ENCODE results near the gene RNF157. TPM values are rescaled to one million over a fixed set of nuclear protein-coding genes. Genes with fewer than 3 reads are reported as not detected.

RNF157 gene
- total and polyA plus RNA-seq, 2 of the 13 experiments (the other 11 are each of a cell fraction or from before 2014, with no cell fraction given): 0.44 to 1.5 TPM

DNA sequence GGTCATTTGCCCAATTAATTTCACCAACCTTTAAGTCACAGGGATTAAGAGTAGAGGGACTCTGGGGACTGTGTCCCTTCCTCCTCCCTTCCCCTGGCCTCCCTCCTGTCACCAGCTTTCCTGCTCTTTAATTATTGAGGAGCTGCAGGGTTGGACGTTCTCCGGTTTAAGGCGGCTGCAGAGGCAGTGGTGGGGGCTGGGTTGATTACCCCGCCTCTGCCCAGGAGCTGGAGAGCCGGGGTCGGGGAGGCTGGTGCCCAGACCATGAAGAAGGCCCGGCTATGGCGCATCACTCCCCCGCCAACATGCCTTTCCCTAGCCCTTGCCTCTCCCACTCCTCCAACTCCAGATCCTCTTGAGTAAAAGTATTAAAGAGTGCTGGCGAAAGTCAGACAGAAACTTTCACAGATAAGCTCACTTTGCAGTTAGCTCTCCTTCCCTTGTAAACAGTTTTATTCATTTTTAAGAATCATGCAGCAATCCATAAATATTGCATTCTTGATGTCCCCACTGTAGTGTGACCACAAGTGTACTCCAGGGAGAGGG, 98.2 kb downstream of the RNF157 start:
- Histone ChIP-seq H3K4me3 (replicated peaks in 1 of 3; ENCODE audit: insufficient read depth in 1 of 3, low read depth in 2 of 3, low read length in 3 of 3) (no peak overlapping the region), H3K36me3 (replicated peaks in 1 of 2; ENCODE audit: control insufficient read depth in 1 of 2, insufficient read depth in 2 of 2, low read length in 2 of 2) (no peaks in the 10 kb centered on the region), H4K20me1 (ENCODE audit: insufficient read depth, low read length) (no peaks in the 10 kb centered on the region), H3K27me3 (ENCODE audit: control insufficient read depth in 1 of 2, insufficient read depth in 2 of 2, low read length in 2 of 2) (peaks cover 3 to 31% of the 10 kb centered on the region in 2 experiments), H3K9me3 (ENCODE audit: low read length) (no peaks in the 10 kb centered on the region), H2AFZ (ENCODE audit: low read length) (no peak overlapping the region), H3K9ac (ENCODE audit: insufficient read depth, low read depth, low read length) (no peak overlapping the region), H3K79me2 (ENCODE audit: insufficient read depth, low read length) (no peaks in the 10 kb centered on the region), H3K27ac (ENCODE audit: extremely low read length, insufficient read depth, low read length) (no peak overlapping the region), H3K4me2 (ENCODE audit: low read depth, low read length) (peak overlapping the region; percentile 90), H3K4me1 (ENCODE audit: insufficient read depth, low read length) (peaks cover 79% of the 10 kb centered on the region)
- ATAC-seq (no peak), FAIRE-seq (no peak), DNase-seq (ENCODE audit: low spot score) (no peak)
- POLR2A ChIA-PET: interaction anchor here (1.4 to 1.9 kb wide), 2 partner anchors 10 to 70 kb away, joined by 3 to 11 read pairs; partner anchors contain the start of gene SRP68
- CTCF ChIA-PET (ENCODE audit: low intra/inter-chr PET ratio, low total read pairs): no interaction called here
- BruUV-seq (replicated peaks): no TSS peak
- intact Hi-C loops (cut with micrococcal nuclease; ENCODE audit: unreplicated experiment) (no loop called here), in situ Hi-C loops (cut with HindIII; ENCODE audit: extremely low pct_ligation_motif_present, low pct_unique_long_range_greater_than_20kb) (no loop called here)
- 36% methylated on average over 10 of the region's 10 CpGs for WGBS (ENCODE audit: low lambda C conversion rate)
- TF ChIP-seq ZNF792 (CRISPR knock-in tag; IDR thresholded peaks at IDR 0.05) (0 out of 2 replicates have a peak, but pooled peaks have one; percentile 6), SAFB2 (CRISPR knock-in tag; IDR thresholded peaks at IDR 0.05; ENCODE audit: borderline replicate concordance, low read depth) (no peak), MIER3 (CRISPR knock-in tag; IDR thresholded peaks at IDR 0.05; ENCODE audit: borderline replicate concordance) (no peak), SIX4 (CRISPR knock-in tag; IDR thresholded peaks at IDR 0.05) (no peak), ZNF446 (CRISPR knock-in tag; IDR thresholded peaks at IDR 0.05) (no peak)
- TF ChIP-seq, protein P1, sequence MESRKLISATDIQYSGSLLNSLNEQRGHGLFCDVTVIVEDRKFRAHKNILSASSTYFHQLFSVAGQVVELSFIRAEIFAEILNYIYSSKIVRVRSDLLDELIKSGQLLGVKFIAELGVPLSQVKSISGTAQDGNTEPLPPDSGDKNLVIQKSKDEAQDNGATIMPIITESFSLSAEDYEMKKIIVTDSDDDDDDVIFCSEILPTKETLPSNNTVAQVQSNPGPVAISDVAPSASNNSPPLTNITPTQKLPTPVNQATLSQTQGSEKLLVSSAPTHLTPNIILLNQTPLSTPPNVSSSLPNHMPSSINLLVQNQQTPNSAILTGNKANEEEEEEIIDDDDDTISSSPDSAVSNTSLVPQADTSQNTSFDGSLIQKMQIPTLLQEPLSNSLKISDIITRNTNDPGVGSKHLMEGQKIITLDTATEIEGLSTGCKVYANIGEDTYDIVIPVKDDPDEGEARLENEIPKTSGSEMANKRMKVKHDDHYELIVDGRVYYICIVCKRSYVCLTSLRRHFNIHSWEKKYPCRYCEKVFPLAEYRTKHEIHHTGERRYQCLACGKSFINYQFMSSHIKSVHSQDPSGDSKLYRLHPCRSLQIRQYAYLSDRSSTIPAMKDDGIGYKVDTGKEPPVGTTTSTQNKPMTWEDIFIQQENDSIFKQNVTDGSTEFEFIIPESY (CRISPR knock-in tag; IDR thresholded peaks at IDR 0.05): peak; percentile 29; the same call in 1 of the 2 replicates
